A673 (cell line): ENCODE data around the gene GALNT9.

Source experiments
- EZH2 ChIP-seq: fragments of 200-600 bp; sonication (generic); IDR thresholded peaks from 2 replicates; pipeline ENCODE4 v1.6.1; 2017; ENCODE audit warnings: borderline replicate concordance, low read depth, mild to moderate bottlenecking, mixed read lengths, antibody characterized with exemption, low read length; ENCODE audit not compliant: poor library complexity, severe bottlenecking
- TF ChIP-seq, protein P1 (sequence below): fragments of 300-800, 200-600 bp; sonication (generic); conservative IDR thresholded peaks from 2 replicates; pipeline ENCODE4 v1.5.1; 2017; ENCODE audit warnings: low read depth, mild to moderate bottlenecking, antibody characterized with exemption, low read length, moderate library complexity, mixed read lengths

DNA sequence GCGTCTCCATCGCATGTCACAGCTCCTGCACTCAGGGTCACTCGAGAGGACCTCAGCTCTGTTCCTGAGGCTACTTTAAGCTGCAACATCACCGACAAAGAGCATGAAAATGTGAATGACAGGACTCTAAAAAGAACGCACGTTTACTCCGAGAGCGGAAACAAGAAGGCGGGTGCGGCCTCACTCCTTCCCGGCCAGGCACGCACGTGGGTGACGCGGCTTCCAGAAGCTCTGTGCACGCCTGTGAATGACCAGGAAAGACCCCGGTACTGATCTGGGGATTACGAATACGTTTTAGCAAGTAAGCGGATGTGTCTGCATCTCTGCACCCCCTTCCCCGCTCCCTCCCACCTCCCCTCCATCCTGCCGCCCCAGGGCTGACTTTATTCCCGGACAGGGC lies 15.2 kb upstream of the GALNT9 start:
- TF ChIP-seq, protein P1, sequence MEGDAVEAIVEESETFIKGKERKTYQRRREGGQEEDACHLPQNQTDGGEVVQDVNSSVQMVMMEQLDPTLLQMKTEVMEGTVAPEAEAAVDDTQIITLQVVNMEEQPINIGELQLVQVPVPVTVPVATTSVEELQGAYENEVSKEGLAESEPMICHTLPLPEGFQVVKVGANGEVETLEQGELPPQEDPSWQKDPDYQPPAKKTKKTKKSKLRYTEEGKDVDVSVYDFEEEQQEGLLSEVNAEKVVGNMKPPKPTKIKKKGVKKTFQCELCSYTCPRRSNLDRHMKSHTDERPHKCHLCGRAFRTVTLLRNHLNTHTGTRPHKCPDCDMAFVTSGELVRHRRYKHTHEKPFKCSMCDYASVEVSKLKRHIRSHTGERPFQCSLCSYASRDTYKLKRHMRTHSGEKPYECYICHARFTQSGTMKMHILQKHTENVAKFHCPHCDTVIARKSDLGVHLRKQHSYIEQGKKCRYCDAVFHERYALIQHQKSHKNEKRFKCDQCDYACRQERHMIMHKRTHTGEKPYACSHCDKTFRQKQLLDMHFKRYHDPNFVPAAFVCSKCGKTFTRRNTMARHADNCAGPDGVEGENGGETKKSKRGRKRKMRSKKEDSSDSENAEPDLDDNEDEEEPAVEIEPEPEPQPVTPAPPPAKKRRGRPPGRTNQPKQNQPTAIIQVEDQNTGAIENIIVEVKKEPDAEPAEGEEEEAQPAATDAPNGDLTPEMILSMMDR, result no peak
- no peak for TF ChIP-seq EZH2
